Parathyroid adenoma (tissue), 2 donors: ENCODE measurements around the gene UGT2B15.
"Not testable (repeated sequence)": the region's sequence is repeated elsewhere in the genome, so short reads cannot be mapped to it uniquely, and the experiment has no call there.

Experiments used
- H2AFZ ChIP-seq: fragments of 300-600 bp; sonication (generic); one replicate; pipeline ENCODE4 v1.7.0; 2017; ENCODE audit warnings: antibody characterized with exemption, mild to moderate bottlenecking
- H3K27ac ChIP-seq: fragments of 300-600 bp; sonication (generic); one replicate; pipeline ENCODE4 v1.7.0; 2017
- H3K27me3 ChIP-seq: fragments of 300-600 bp; sonication (generic); one replicate; pipeline ENCODE4 v1.7.0; 2017; ENCODE audit warnings: low read length; ENCODE audit not compliant: control insufficient read depth, insufficient read depth
- H3K36me3 ChIP-seq: fragments of 300-600 bp; sonication (generic); one replicate; pipeline ENCODE4 v1.7.0; 2017; ENCODE audit warnings: low read length; ENCODE audit not compliant: control insufficient read depth, insufficient read depth
- H3K4me1 ChIP-seq: fragments of 300-600 bp; sonication (generic); one replicate; pipeline ENCODE4 v1.7.0; 2017; ENCODE audit warnings: control low read depth
- H3K4me2 ChIP-seq: fragments of 300-600 bp; sonication (generic); one replicate; pipeline ENCODE4 v1.7.0; 2017; ENCODE audit warnings: low read length
- H3K4me3 ChIP-seq: fragments of 300-600 bp; sonication (generic); one replicate; pipeline ENCODE4 v1.7.0; 2017; ENCODE audit warnings: low read depth, low read length
- H3K79me2 ChIP-seq: fragments of 300-600 bp; sonication (generic); one replicate; pipeline ENCODE4 v1.7.0; 2017; ENCODE audit warnings: control low read depth
- H3K9ac ChIP-seq: fragments of 300-600 bp; sonication (generic); one replicate; pipeline ENCODE4 v1.7.0; 2017; ENCODE audit warnings: mild to moderate bottlenecking
- H3K9me3 ChIP-seq: fragments of 300-600 bp; sonication (generic); one replicate; pipeline ENCODE4 v1.7.0; 2017; ENCODE audit warnings: low read length; ENCODE audit not compliant: control insufficient read depth
- TF ChIP-seq, protein P1 (sequence below): fragments of 300-600 bp; sonication (generic); IDR thresholded peaks from one replicate; pipeline ENCODE4 v1.7.0; 2017; ENCODE audit warnings: antibody characterized with exemption, mild to moderate bottlenecking
- donor health status: primary hyperparathyroidism.

The UGT2B15 gene

GRCh38 chr4:68712207-68712606, 41.8 kb upstream of the UGT2B15 start:
- H3K4me2 ChIP-seq, result no peak overlapping the region
- TF ChIP-seq, protein P1, sequence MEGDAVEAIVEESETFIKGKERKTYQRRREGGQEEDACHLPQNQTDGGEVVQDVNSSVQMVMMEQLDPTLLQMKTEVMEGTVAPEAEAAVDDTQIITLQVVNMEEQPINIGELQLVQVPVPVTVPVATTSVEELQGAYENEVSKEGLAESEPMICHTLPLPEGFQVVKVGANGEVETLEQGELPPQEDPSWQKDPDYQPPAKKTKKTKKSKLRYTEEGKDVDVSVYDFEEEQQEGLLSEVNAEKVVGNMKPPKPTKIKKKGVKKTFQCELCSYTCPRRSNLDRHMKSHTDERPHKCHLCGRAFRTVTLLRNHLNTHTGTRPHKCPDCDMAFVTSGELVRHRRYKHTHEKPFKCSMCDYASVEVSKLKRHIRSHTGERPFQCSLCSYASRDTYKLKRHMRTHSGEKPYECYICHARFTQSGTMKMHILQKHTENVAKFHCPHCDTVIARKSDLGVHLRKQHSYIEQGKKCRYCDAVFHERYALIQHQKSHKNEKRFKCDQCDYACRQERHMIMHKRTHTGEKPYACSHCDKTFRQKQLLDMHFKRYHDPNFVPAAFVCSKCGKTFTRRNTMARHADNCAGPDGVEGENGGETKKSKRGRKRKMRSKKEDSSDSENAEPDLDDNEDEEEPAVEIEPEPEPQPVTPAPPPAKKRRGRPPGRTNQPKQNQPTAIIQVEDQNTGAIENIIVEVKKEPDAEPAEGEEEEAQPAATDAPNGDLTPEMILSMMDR, result no peak
- H3K4me1 ChIP-seq, result no peaks in the 10 kb centered on the region
- H2AFZ ChIP-seq, result no peak overlapping the region
- H3K27ac ChIP-seq, result no peak overlapping the region
- no peaks in the 10 kb centered on the region for H3K9me3 ChIP-seq
- H3K4me3 ChIP-seq, result no peak overlapping the region
- no peak overlapping the region for H3K9ac ChIP-seq
- no peaks in the 10 kb centered on the region for H3K27me3 ChIP-seq
- H3K79me2 ChIP-seq, result no peaks in the 10 kb centered on the region
- no peaks in the 10 kb centered on the region for H3K36me3 ChIP-seq

DNA sequence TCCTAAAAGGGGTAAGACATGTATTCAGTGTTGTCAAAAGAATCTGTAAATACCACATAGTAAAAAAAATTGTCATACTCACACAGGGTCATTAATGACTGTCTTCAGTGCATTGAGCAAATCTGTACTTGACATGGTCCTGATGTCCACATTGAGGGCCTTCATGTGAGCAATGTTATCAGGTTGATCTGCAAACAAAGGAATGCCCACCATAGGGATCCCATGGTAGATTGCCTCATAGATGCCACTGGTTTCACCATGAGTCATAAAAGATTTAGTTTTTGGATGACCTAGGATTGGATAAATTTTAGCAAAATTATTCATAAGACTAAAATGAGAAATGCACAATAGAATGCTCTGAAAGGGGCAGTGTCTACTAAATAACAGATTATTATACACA, 38.1 kb upstream of the UGT2B15 start:
- no peaks in the 10 kb centered on the region for H3K9me3 ChIP-seq
- no peak overlapping the region for H2AFZ ChIP-seq
- no peaks in the 10 kb centered on the region for H3K4me1 ChIP-seq
- no peaks in the 10 kb centered on the region for H3K27me3 ChIP-seq
- no peak overlapping the region for H3K4me3 ChIP-seq
- TF ChIP-seq, protein P1, result no peak
- H3K4me2 ChIP-seq, result no peak overlapping the region
- no peak overlapping the region for H3K27ac ChIP-seq
- H3K36me3 ChIP-seq, result no peaks in the 10 kb centered on the region
- H3K79me2 ChIP-seq, result no peaks in the 10 kb centered on the region
- no peak overlapping the region for H3K9ac ChIP-seq

- not testable (repeated sequence) for H3K4me1 ChIP-seq, H3K27me3 ChIP-seq, H3K4me3 ChIP-seq, H3K9ac ChIP-seq, H3K36me3 ChIP-seq, H3K79me2 ChIP-seq, H2AFZ ChIP-seq, H3K4me2 ChIP-seq, H3K27ac ChIP-seq, H3K9me3 ChIP-seq
Observed at GRCh38 chr4:68703168-68703567, 32.7 kb upstream of the UGT2B15 start.

GRCh38 chr4:68700152-68700551, 29.7 kb upstream of the UGT2B15 start:
- Histone ChIP-seq H3K79me2 (no peaks in the 10 kb centered on the region), H3K4me1 (no peaks in the 10 kb centered on the region), H3K27me3 (no peaks in the 10 kb centered on the region), H3K4me2 (no peak overlapping the region), H3K9me3 (no peaks in the 10 kb centered on the region), H3K36me3 (no peaks in the 10 kb centered on the region), H2AFZ (no peak overlapping the region), H3K9ac (no peak overlapping the region), H3K27ac (no peak overlapping the region), H3K4me3 (no peak overlapping the region)
- TF ChIP-seq, protein P1, result no peak

DNA sequence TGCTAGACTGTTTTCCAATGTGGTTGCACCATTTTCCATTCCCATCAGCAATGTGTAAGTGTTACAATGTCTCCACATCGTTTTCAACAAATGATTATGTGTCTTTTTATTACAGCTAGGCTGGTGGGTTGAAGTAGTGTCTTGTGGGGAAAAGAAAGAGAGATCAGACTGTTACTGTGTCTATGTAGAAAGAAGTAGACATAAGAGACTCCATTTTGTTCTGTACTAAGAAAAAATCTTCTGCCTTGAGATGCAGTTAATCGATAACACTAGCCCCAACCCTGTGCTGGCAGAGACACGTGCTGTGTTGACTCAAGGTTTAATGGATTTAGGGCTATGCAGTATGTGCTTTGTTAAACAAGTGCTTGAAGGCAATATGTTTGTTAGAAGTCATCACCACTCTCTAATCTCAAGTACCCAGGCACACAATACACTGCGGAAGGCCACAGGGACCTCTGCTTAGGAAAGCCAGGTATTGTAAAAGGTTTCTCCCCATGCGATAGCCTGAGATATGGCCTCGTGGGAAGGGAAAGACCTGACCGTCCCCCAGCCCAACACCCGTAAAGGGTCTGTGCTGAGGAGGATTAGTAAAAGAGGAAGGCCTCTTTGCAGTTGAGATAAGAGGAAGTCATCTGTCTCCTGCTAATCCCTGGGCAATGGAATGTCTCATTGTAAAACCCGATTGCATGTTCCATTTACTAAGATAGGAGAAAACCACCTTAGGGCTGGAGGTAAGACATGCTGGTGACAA, 23.0 kb upstream of the UGT2B15 start:
- H3K27ac ChIP-seq, result no peak overlapping the region
- no peaks in the 10 kb centered on the region for H3K4me1 ChIP-seq
- no peak overlapping the region for H3K9ac ChIP-seq
- peaks cover 2% of the 10 kb centered on the region for H3K9me3 ChIP-seq
- H3K27me3 ChIP-seq, result no peaks in the 10 kb centered on the region
- no peaks in the 10 kb centered on the region for H3K36me3 ChIP-seq
- H3K4me2 ChIP-seq, result no peak overlapping the region
- no peaks in the 10 kb centered on the region for H3K79me2 ChIP-seq
- no peak overlapping the region for H2AFZ ChIP-seq
- no peak overlapping the region for H3K4me3 ChIP-seq
- TF ChIP-seq, protein P1, result no peak
